HG03442 (cell line): ENCODE data around the gene FNBP1.
"Not testable (repeated sequence)": the region's sequence is repeated elsewhere in the genome, so short reads cannot be mapped to it uniquely, and the experiment has no call there.

Source experiments
- ATAC-seq: cut with Tn5 transposase; IDR thresholded peaks from one replicate; pipeline ENCODE4 v1.9.1; 2021; ENCODE audit warnings: mild to moderate bottlenecking, moderate library complexity; ENCODE audit not compliant: unreplicated experiment

The FNBP1 gene

GRCh38 chr9:129995409-129996160, 47.4 kb downstream of the FNBP1 start:
- no peak for ATAC-seq

- ATAC-seq, result no peak
Observed at GRCh38 chr9:129994882-129995281, 48.1 kb downstream of the FNBP1 start.

- not testable (repeated sequence) for ATAC-seq
Observed at GRCh38 chr9:129991139-129991538, 51.9 kb downstream of the FNBP1 start.

- no peak for ATAC-seq
Observed at GRCh38 chr9:129990269-129991010, 52.5 kb downstream of the FNBP1 start.

- no peak for ATAC-seq
Observed at GRCh38 chr9:129989740-129990139, 53.2 kb downstream of the FNBP1 start.

GRCh38 chr9:129989362-129989708, 53.7 kb downstream of the FNBP1 start:
- ATAC-seq, result no peak

- peak; percentile 54 for ATAC-seq
Observed at GRCh38 chr9:129988607-129989361, 54.2 kb downstream of the FNBP1 start.

GRCh38 chr9:129987941-129988340, 55.0 kb downstream of the FNBP1 start:
- ATAC-seq, result no peak

- no peak for ATAC-seq
Observed at GRCh38 chr9:129987047-129987446, 55.9 kb downstream of the FNBP1 start.

- not testable (repeated sequence) for ATAC-seq
Observed at GRCh38 chr9:129984589-129984988, 58.4 kb downstream of the FNBP1 start.

- no peak for ATAC-seq
Observed at GRCh38 chr9:129983891-129984290, 59.1 kb downstream of the FNBP1 start.

- no peak for ATAC-seq
Observed at GRCh38 chr9:129981180-129981907, 61.6 kb downstream of the FNBP1 start.

- ATAC-seq, result not testable (repeated sequence)
Observed at GRCh38 chr9:129980224-129980623, 62.8 kb downstream of the FNBP1 start.

- no peak for ATAC-seq
Observed at GRCh38 chr9:129979071-129979745, 63.8 kb downstream of the FNBP1 start.

- no peak for ATAC-seq
Observed at GRCh38 chr9:129972816-129973215, 70.2 kb downstream of the FNBP1 start.

- ATAC-seq, result no peak
Observed at GRCh38 chr9:129968690-129969485, 74.1 kb downstream of the FNBP1 start.

GRCh38 chr9:129964901-129965734, 77.9 kb downstream of the FNBP1 start:
- ATAC-seq, result no peak

GRCh38 chr9:129962889-129963703, 79.9 kb downstream of the FNBP1 start:
- peak; percentile 76 for ATAC-seq
